ENCODE data around the gene MYL7.

The MYL7 gene

DNA sequence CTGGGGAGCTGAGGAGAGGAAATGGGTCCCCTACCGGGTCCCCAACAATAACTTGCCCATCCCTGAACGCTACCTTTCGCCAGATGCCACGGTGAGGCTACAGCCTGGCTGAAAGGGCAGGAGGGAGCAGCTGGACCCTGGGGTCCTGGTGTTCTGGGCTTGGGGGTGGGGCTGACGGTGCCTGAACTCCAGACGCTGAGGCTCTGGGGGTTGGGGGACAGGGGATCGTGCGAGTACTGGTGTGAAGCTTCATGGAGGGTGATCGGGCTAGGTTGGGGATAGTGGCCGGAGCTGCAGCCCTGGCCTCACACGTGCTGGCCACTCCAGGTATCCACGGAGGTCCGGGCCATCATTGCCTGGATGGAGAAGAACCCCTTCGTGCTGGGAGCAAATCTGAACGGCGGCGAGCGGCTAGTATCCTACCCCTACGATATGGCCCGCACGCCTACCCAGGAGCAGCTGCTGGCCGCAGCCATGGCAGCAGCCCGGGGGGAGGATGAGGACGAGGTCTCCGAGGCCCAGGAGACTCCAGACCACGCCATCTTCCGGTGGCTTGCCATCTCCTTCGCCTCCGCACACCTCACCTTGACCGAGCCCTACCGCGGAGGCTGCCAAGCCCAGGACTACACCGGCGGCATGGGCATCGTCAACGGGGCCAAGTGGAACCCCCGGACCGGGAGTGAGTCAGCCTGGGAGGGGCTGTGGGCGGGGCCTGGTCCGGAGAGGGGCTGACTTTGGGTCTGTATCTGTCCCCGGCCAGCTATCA is 28.7 kb downstream of the MYL7 start:
- Histone ChIP-seq H3K27me3 (ENCODE audit: control insufficient read depth in 2 of 2, insufficient read depth in 2 of 2, low read length in 2 of 2) (no peaks in the 10 kb centered on the region), H3K9me3 (ENCODE audit: control insufficient read depth in 2 of 2, low read length in 2 of 2) (no peaks in the 10 kb centered on the region), H3K9ac (ENCODE audit: low read depth in 1 of 2, low read length in 2 of 2) (no peak overlapping the region), H3K36me3 (ENCODE audit: control insufficient read depth in 2 of 2, insufficient read depth in 2 of 2, low read length in 2 of 2) (peaks cover 3 to 20% of the 10 kb centered on the region in 2 donors), H3K4me3 (ENCODE audit: low read length in 2 of 2) (no peak overlapping the region), H3K4me1 (ENCODE audit: control insufficient read depth in 2 of 2, insufficient read depth in 2 of 2, low read length in 2 of 2) (peaks cover 0 to 2% of the 10 kb centered on the region in 2 donors), H3K27ac (ENCODE audit: low read depth in 2 of 2, low read length in 2 of 2) (no peak overlapping the region)

DNA sequence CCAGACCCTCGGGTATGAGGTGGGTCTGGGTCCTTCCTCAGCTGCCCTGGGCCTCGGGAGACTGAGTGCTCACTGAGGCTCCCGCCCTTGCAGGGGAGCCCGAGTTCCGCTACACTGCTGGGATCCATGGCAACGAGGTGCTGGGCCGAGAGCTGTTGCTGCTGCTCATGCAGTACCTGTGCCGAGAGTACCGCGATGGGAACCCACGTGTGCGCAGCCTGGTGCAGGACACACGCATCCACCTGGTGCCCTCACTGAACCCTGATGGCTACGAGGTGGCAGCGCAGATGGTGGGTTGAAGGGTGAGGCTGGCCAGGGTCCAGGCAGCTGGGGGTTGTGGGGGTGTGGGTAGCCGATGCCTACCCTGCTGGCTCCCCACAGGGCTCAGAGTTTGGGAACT is 29.4 kb downstream of the MYL7 start:
- Histone ChIP-seq H3K4me3 (ENCODE audit: low read length in 2 of 2) (no peak overlapping the region), H3K9ac (ENCODE audit: low read depth in 1 of 2, low read length in 2 of 2) (no peak overlapping the region), H3K27me3 (ENCODE audit: control insufficient read depth in 2 of 2, insufficient read depth in 2 of 2, low read length in 2 of 2) (no peaks in the 10 kb centered on the region), H3K27ac (ENCODE audit: low read depth in 2 of 2, low read length in 2 of 2) (no peak overlapping the region), H3K4me1 (ENCODE audit: control insufficient read depth in 2 of 2, insufficient read depth in 2 of 2, low read length in 2 of 2) (peaks cover 0 to 2% of the 10 kb centered on the region in 2 donors), H3K9me3 (ENCODE audit: control insufficient read depth in 2 of 2, low read length in 2 of 2) (no peaks in the 10 kb centered on the region), H3K36me3 (ENCODE audit: control insufficient read depth in 2 of 2, insufficient read depth in 2 of 2, low read length in 2 of 2) (peaks cover 3 to 15% of the 10 kb centered on the region in 2 donors)

DNA sequence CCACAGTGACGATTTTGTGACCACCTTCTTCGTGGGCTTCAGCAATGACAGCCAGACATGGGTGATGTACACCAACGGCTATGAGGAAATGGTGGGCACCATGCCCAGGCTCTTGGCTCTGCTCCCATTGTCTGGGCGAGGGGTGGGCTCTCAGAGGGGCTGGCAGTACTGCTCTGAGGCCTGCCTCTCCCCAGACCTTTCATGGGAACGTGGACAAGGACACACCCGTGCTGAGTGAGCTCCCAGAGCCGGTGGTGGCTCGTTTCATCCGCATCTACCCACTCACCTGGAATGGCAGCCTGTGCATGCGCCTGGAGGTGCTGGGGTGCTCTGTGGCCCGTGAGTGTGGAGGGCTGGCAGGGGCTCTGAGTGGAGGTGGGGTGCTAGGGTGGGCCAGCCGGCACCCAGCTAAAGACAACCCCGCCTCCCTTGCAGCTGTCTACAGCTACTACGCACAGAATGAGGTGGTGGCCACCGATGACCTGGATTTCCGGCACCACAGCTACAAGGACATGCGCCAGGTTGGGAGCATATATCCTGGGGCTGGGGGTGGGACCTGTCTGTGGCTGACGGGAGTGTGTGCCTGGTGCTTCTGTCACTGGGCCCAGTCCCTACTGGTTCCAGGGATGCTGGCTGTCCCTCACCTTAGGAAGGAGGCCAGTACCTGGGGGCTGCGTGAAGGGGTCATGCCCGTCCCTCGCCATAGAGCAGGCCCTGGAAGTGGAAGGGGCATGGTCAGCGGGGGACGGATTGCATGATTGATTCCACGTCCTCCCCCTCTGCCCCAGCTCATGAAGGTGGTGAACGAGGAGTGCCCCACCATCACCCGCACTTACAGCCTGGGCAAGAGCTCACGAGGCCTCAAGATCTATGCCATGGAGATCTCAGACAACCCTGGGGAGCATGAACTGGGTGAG is 30.2 kb downstream of the MYL7 start:
- Histone ChIP-seq H3K4me3 (ENCODE audit: low read length in 2 of 2) (no peak overlapping the region), H3K27ac (ENCODE audit: low read depth in 2 of 2, low read length in 2 of 2) (no peak overlapping the region), H3K4me1 (ENCODE audit: control insufficient read depth in 2 of 2, insufficient read depth in 2 of 2, low read length in 2 of 2) (peaks cover 0 to 2% of the 10 kb centered on the region in 2 donors), H3K9me3 (ENCODE audit: control insufficient read depth in 2 of 2, low read length in 2 of 2) (no peaks in the 10 kb centered on the region), H3K9ac (ENCODE audit: low read depth in 1 of 2, low read length in 2 of 2) (no peak overlapping the region), H3K36me3 (ENCODE audit: control insufficient read depth in 2 of 2, insufficient read depth in 2 of 2, low read length in 2 of 2) (peaks cover 3 to 14% of the 10 kb centered on the region in 2 donors), H3K27me3 (ENCODE audit: control insufficient read depth in 2 of 2, insufficient read depth in 2 of 2, low read length in 2 of 2) (no peaks in the 10 kb centered on the region)

DNA sequence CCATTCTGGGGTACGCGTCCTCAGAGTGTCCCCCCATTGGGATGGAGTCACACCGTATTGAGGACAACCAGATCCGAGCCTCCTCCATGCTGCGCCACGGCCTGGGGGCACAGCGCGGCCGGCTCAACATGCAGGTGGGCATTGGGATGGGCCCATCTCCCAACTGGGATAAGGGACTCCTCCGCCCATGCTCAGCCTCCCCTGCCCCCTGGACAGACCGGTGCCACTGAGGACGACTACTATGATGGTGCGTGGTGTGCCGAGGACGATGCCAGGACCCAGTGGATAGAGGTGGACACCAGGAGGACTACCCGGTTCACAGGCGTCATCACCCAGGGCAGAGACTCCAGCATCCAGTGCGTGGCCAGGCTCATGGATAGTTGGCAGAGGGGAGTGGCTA is 31.1 kb downstream of the MYL7 start:
- H3K27me3 ChIP-seq (ENCODE audit: control insufficient read depth in 2 of 2, insufficient read depth in 2 of 2, low read length in 2 of 2) = peaks cover 0 to 8% of the 10 kb centered on the region in 2 donors
- no peak overlapping the region for H3K9ac ChIP-seq (ENCODE audit: low read depth in 1 of 2, low read length in 2 of 2)
- no peak overlapping the region for H3K27ac ChIP-seq (ENCODE audit: low read depth in 2 of 2, low read length in 2 of 2)
- H3K9me3 ChIP-seq (ENCODE audit: control insufficient read depth in 2 of 2, low read length in 2 of 2) = no peaks in the 10 kb centered on the region
- peaks cover 2% of the 10 kb centered on the region in 2 donors for H3K4me1 ChIP-seq (ENCODE audit: control insufficient read depth in 2 of 2, insufficient read depth in 2 of 2, low read length in 2 of 2)
- peaks cover 0 to 8% of the 10 kb centered on the region in 2 donors for H3K36me3 ChIP-seq (ENCODE audit: control insufficient read depth in 2 of 2, insufficient read depth in 2 of 2, low read length in 2 of 2)
- H3K4me3 ChIP-seq (ENCODE audit: low read length in 2 of 2) = no peak overlapping the region

DNA sequence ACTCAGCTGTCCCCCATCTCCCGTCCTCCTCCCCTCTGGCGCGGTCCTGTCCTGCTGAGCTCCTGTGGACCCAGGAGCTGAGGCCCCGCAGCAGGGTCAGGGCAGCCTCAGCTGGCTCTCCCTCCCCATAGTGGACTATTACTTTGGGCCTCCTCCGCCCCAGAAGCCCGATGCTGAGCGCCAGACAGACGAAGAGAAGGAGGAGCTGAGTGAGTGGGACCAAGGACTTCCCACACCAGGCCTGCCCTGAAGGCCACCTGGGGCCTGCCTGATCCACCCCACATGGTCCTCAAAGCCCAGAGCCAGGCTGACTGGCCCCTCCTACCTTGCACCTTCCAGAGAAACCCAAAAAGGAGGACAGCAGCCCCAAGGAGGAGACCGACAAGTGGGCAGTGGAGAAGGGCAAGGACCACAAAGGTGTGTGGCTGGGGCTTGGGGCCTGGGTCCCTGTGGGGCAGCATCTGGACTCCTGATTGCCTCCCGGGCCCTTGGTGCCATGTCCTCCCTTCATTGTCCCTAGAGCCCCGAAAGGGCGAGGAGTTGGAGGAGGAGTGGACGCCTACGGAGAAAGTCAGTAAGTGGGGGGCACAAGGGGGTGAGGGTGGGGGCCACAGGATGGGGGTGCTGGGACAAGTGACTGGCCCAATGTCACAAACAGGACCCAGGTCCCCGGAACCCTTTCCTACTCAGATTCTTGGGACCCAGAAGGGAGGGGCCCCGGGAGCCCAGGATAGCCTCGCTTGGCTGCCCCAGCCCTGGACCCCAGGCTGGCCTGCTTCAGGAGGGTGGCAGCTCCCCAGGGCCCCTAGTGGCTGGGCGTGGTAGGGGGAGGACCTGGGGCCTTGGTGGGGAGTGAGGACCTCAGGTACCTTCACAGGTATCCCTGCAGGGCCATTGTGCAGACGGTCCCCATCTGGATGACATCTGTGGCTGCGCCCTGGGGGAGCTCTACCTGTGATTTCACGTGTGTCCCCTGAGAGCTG is 32.1 kb downstream of the MYL7 start:
- H3K27ac ChIP-seq (ENCODE audit: low read depth in 2 of 2, low read length in 2 of 2) = no peak overlapping the region
- no peak overlapping the region for H3K4me3 ChIP-seq (ENCODE audit: low read length in 2 of 2)
- no peaks in the 10 kb centered on the region for H3K9me3 ChIP-seq (ENCODE audit: control insufficient read depth in 2 of 2, low read length in 2 of 2)
- H3K4me1 ChIP-seq (ENCODE audit: control insufficient read depth in 2 of 2, insufficient read depth in 2 of 2, low read length in 2 of 2) = peaks cover 2% of the 10 kb centered on the region in 2 donors
- no peak overlapping the region for H3K9ac ChIP-seq (ENCODE audit: low read depth in 1 of 2, low read length in 2 of 2)
- H3K36me3 ChIP-seq (ENCODE audit: control insufficient read depth in 2 of 2, insufficient read depth in 2 of 2, low read length in 2 of 2) = peaks cover 0 to under 1% of the 10 kb centered on the region in 2 donors
- H3K27me3 ChIP-seq (ENCODE audit: control insufficient read depth in 2 of 2, insufficient read depth in 2 of 2, low read length in 2 of 2) = peaks cover 0 to 9% of the 10 kb centered on the region in 2 donors

DNA sequence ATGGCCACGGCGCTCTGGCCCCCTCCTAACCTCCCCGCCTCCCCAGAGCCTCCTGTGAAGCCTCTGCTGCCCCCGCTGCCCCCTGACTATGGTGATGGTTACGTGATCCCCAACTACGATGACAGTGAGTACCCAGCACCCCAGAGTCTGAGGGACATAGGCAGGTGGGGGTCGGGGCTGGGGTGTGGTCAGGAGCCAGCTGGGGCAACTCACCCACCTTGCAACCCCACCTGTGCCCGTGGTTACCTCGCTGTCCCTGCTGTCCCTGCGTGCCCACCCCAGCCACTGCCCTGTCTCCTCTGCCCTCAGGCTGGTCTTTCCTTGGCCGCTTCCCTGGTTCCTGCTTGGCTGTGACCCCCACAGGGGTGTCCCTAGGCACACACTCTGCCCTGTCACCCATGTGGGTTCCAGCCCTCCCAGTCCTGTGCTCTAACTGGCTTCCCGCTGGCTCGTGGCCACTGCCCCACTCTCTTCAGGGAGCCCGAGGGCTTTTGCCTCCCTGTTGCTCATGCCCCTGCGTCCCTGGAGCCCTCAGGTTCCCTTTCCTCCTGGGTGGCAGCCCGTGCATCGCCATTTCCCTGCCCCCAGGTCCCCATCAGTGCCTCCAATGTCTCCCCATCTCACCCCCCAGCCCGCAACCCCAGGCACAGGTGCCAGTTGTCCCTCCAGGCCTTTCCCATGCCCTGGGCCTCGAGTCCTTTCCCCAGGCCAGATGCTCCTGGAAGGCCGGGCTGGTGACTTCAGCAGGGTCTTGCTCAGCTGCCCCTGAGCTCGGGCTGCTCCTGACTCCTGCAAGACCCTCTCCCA is 33.0 kb downstream of the MYL7 start:
- Histone ChIP-seq H3K9ac (ENCODE audit: low read depth in 1 of 2, low read length in 2 of 2) (no peak overlapping the region), H3K9me3 (ENCODE audit: control insufficient read depth in 2 of 2, low read length in 2 of 2) (no peaks in the 10 kb centered on the region), H3K4me1 (ENCODE audit: control insufficient read depth in 2 of 2, insufficient read depth in 2 of 2, low read length in 2 of 2) (peaks cover 2 to 6% of the 10 kb centered on the region in 2 donors), H3K36me3 (ENCODE audit: control insufficient read depth in 2 of 2, insufficient read depth in 2 of 2, low read length in 2 of 2) (no peaks in the 10 kb centered on the region), H3K27me3 (ENCODE audit: control insufficient read depth in 2 of 2, insufficient read depth in 2 of 2, low read length in 2 of 2) (peaks cover 6 to 14% of the 10 kb centered on the region in 2 donors), H3K4me3 (ENCODE audit: low read length in 2 of 2) (no peak overlapping the region), H3K27ac (ENCODE audit: low read depth in 2 of 2, low read length in 2 of 2) (no peak overlapping the region)

DNA sequence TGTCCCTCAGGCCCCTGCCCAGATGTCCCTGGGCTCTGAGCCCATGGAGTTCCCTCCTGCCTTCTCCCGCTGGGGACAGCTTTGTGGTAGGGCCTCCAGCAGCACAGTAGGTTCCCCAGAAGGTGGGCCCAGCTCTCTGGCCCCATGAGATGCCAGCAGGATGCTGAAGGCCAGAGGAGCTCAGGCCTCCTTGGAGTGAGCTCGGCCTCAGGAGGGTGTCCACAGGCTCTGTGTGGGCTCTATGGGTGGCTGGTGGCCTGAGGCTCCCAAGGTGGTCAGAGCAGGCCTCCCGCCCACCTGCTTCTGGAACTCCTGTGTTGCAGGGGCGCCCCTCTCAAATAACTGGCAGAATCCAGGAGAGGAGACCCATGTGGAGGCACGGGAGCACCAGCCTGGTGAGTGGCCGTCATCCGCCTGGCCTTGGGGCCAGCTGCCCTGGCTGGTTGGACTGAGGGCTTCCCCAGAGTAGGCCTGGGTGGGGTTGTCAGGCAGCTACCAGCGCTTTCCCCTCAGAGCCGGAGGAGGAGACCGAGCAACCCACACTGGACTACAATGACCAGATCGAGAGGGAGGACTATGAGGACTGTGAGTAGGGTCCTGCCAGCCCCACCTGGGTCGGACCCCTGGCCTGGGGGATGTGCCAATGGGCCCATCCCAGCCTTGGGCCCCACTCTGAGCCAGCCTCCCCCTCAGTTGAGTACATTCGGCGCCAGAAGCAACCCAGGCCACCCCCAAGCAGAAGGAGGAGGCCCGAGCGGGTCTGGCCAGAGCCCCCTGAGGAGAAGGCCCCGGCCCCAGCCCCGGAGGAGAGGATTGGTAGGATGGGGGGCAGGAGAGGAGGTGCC is 33.8 kb downstream of the MYL7 start:
- no peak overlapping the region for H3K9ac ChIP-seq (ENCODE audit: low read depth in 1 of 2, low read length in 2 of 2)
- H3K27ac ChIP-seq (ENCODE audit: low read depth in 2 of 2, low read length in 2 of 2) = no peak overlapping the region
- no peaks in the 10 kb centered on the region for H3K36me3 ChIP-seq (ENCODE audit: control insufficient read depth in 2 of 2, insufficient read depth in 2 of 2, low read length in 2 of 2)
- peaks cover 7 to 17% of the 10 kb centered on the region in 2 donors for H3K27me3 ChIP-seq (ENCODE audit: control insufficient read depth in 2 of 2, insufficient read depth in 2 of 2, low read length in 2 of 2)
- H3K9me3 ChIP-seq (ENCODE audit: control insufficient read depth in 2 of 2, low read length in 2 of 2) = no peaks in the 10 kb centered on the region
- no peak overlapping the region for H3K4me3 ChIP-seq (ENCODE audit: low read length in 2 of 2)
- H3K4me1 ChIP-seq (ENCODE audit: control insufficient read depth in 2 of 2, insufficient read depth in 2 of 2, low read length in 2 of 2) = peaks cover 0 to 6% of the 10 kb centered on the region in 2 donors

DNA sequence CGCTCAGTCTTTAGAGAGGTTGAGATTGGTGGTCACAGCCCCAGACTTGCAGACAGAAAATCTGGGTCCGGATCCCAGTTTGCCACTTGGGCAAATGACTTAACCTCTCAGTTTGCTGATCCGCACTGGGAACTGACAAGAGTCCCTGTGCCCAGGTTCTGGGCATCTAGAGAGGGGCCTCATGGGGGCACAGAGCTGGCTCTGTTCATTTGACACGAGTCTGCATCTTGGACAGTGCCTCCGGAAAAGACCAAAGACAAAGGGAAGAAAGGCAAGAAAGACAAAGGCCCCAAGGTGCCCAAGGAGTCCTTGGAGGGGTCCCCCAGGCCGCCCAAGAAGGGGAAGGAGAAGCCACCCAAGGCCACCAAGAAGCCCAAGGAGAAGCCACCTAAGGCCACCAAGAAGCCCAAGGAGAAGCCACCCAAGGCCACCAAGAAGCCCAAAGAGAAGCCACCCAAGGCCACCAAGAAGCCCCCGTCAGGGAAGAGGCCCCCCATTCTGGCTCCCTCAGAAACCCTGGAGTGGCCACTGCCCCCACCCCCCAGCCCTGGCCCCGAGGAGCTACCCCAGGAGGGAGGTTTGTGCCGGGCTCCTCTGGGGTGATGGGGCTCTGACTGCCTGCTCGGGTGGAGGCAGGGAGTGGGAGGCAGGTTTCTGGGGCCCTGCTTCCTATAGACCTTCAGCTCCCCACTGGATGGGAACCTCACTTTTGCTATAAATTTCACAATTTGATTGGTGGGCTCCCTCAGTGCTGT is 34.6 kb downstream of the MYL7 start:
- Histone ChIP-seq H3K36me3 (ENCODE audit: control insufficient read depth in 2 of 2, insufficient read depth in 2 of 2, low read length in 2 of 2) (no peaks in the 10 kb centered on the region), H3K9me3 (ENCODE audit: control insufficient read depth in 2 of 2, low read length in 2 of 2) (no peaks in the 10 kb centered on the region), H3K9ac (ENCODE audit: low read depth in 1 of 2, low read length in 2 of 2) (no peak overlapping the region), H3K27ac (ENCODE audit: low read depth in 2 of 2, low read length in 2 of 2) (no peak overlapping the region), H3K27me3 (ENCODE audit: control insufficient read depth in 2 of 2, insufficient read depth in 2 of 2, low read length in 2 of 2) (peaks cover 7 to 17% of the 10 kb centered on the region in 2 donors), H3K4me3 (ENCODE audit: low read length in 2 of 2) (no peak overlapping the region), H3K4me1 (ENCODE audit: control insufficient read depth in 2 of 2, insufficient read depth in 2 of 2, low read length in 2 of 2) (peaks cover 0 to 6% of the 10 kb centered on the region in 2 donors)

Measured in mucosa of rectum (tissue), 2 donors.